ENCODE results near the gene ADIPOR2. TPM values are rescaled to one million over a fixed set of nuclear protein-coding genes. Genes with fewer than 3 reads are reported as not detected.

The ADIPOR2 gene
- total RNA-seq, 1 donor from 2014 or later = 40.5 TPM

- Histone ChIP-seq H3K36me3 (no peaks in the 10 kb centered on the region), H3K9me3 (replicated peaks) (no peaks in the 10 kb centered on the region), H3K27me3 (ENCODE audit: low read depth) (peaks cover 10% of the 10 kb centered on the region), H3K4me3 (no peak overlapping the region), H3K4me1 (peaks cover 32% of the 10 kb centered on the region), H3K27ac (replicated peaks) (no peak overlapping the region)
- intact Hi-C loops (cut with micrococcal nuclease) = no loop called here
- TF ChIP-seq CTCF (IDR thresholded peaks at IDR 0.05; ENCODE audit: borderline replicate concordance) = no peak
- DNase-seq = peak; percentile 9
Measured at GRCh38 chr12:1808036-1808797, 117.3 kb downstream of the ADIPOR2 start.

- Histone ChIP-seq H3K27ac (replicated peaks) (no peak overlapping the region), H3K36me3 (no peaks in the 10 kb centered on the region), H3K4me3 (no peak overlapping the region), H3K27me3 (ENCODE audit: low read depth) (peaks cover 10% of the 10 kb centered on the region), H3K9me3 (replicated peaks) (no peaks in the 10 kb centered on the region), H3K4me1 (peaks cover 27% of the 10 kb centered on the region)
- DNase-seq = peak; percentile 12
- TF ChIP-seq CTCF (IDR thresholded peaks at IDR 0.05; ENCODE audit: borderline replicate concordance) = no peak
- intact Hi-C loops (cut with micrococcal nuclease) = no loop called here
Measured at GRCh38 chr12:1808798-1809480, 118.1 kb downstream of the ADIPOR2 start.

- H3K27me3 ChIP-seq (ENCODE audit: low read depth) = peaks cover 18% of the 10 kb centered on the region
- TF ChIP-seq CTCF (IDR thresholded peaks at IDR 0.05; ENCODE audit: borderline replicate concordance) = no peak
- no peak overlapping the region for H3K27ac ChIP-seq (replicated peaks)
- intact Hi-C loops (cut with micrococcal nuclease) = no loop called here
- peaks cover 21% of the 10 kb centered on the region for H3K4me1 ChIP-seq
- no peaks in the 10 kb centered on the region for H3K36me3 ChIP-seq
- no peak overlapping the region for H3K4me3 ChIP-seq
- DNase-seq = peak; percentile 13
- H3K9me3 ChIP-seq (replicated peaks) = no peaks in the 10 kb centered on the region
Measured at GRCh38 chr12:1809591-1810190, 118.8 kb downstream of the ADIPOR2 start.

GRCh38 chr12:1810201-1810930 lies 119.5 kb downstream of the ADIPOR2 start:
- Histone ChIP-seq H3K4me3 (no peak overlapping the region), H3K27me3 (ENCODE audit: low read depth) (peaks cover 25% of the 10 kb centered on the region), H3K4me1 (peaks cover 14% of the 10 kb centered on the region), H3K36me3 (no peaks in the 10 kb centered on the region), H3K27ac (replicated peaks) (no peak overlapping the region), H3K9me3 (replicated peaks) (no peaks in the 10 kb centered on the region)
- peak; percentile 3 for DNase-seq
- TF ChIP-seq CTCF (IDR thresholded peaks at IDR 0.05; ENCODE audit: borderline replicate concordance) = no peak
- intact Hi-C loops (cut with micrococcal nuclease) = no loop called here

- no peak for DNase-seq
- intact Hi-C loops (cut with micrococcal nuclease) = no loop called here
- Histone ChIP-seq H3K27me3 (ENCODE audit: low read depth) (peaks cover 30% of the 10 kb centered on the region), H3K27ac (replicated peaks) (no peak overlapping the region), H3K36me3 (no peaks in the 10 kb centered on the region), H3K4me1 (peaks cover 8% of the 10 kb centered on the region), H3K4me3 (no peak overlapping the region), H3K9me3 (replicated peaks) (no peaks in the 10 kb centered on the region)
- no peak for TF ChIP-seq CTCF (IDR thresholded peaks at IDR 0.05; ENCODE audit: borderline replicate concordance)
Measured at GRCh38 chr12:1810931-1811280, 120.0 kb downstream of the ADIPOR2 start.
